Measurements from ENCODE around the gene WEE1.

DNA sequence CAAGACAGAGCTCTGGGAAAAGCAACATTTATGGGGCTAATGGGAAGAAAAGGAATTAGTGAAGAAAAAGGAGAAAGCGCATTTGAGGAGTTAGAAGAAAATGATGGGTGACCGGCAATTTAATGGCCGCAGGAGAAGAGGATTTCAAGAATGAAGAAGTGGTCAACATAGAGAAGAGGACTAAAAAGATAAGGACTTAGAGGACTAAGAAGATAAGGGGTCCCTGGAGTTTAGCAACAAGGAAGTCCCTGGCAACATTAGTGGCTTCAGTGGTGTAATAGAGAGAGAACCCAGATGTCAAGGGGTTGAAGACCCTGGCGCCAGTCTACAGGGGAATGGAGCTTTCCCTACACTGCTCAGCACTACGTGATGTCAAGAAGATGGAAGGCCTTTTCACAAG, 32.3 kb downstream of the WEE1 start:
- no peak for TF ChIP-seq POLR2A (IDR thresholded peaks at IDR 0.05)
- TF ChIP-seq, protein P1, sequence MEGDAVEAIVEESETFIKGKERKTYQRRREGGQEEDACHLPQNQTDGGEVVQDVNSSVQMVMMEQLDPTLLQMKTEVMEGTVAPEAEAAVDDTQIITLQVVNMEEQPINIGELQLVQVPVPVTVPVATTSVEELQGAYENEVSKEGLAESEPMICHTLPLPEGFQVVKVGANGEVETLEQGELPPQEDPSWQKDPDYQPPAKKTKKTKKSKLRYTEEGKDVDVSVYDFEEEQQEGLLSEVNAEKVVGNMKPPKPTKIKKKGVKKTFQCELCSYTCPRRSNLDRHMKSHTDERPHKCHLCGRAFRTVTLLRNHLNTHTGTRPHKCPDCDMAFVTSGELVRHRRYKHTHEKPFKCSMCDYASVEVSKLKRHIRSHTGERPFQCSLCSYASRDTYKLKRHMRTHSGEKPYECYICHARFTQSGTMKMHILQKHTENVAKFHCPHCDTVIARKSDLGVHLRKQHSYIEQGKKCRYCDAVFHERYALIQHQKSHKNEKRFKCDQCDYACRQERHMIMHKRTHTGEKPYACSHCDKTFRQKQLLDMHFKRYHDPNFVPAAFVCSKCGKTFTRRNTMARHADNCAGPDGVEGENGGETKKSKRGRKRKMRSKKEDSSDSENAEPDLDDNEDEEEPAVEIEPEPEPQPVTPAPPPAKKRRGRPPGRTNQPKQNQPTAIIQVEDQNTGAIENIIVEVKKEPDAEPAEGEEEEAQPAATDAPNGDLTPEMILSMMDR (IDR thresholded peaks at IDR 0.05): no peak

All from Peyer's patch (tissue), 4 donors.